SJCRH30 (cell line): Measurements from ENCODE around the gene CELF5. TPM values are rescaled to one million over a fixed set of nuclear protein-coding genes. Genes with fewer than 3 reads are reported as not detected.
"Not testable (repeated sequence)": the region's sequence is repeated elsewhere in the genome, so short reads cannot be mapped to it uniquely, and the experiment has no call there.

Source experiments
- DNase-seq, 2 experiments: peaks; one replicate each; pipeline ENCODE4 v3.0.0-alpha.2; 2015 to 2020
- H3K27ac ChIP-seq: fragments of 250-450 bp; sonication (Bioruptor Pico); 2 replicates; pipeline ENCODE4 v1.5.1; 2020; ENCODE audit warnings: mild to moderate bottlenecking, moderate library complexity
- H3K27me3 ChIP-seq: fragments of 250-450 bp; sonication (Bioruptor Pico); 2 replicates; pipeline ENCODE4 v1.5.1; 2020; ENCODE audit warnings: mild to moderate bottlenecking, moderate library complexity
- H3K36me3 ChIP-seq: fragments of 250-450 bp; sonication (Bioruptor Pico); 2 replicates; pipeline ENCODE4 v1.5.1; 2020; ENCODE audit warnings: mild to moderate bottlenecking, moderate library complexity
- H3K4me1 ChIP-seq: fragments of 250-450 bp; sonication (Bioruptor Pico); 2 replicates; pipeline ENCODE4 v1.5.1; 2020; ENCODE audit warnings: mild to moderate bottlenecking, moderate library complexity
- H3K4me3 ChIP-seq: fragments of 250-450 bp; sonication (Bioruptor Pico); 2 replicates; pipeline ENCODE4 v1.5.1; 2020; ENCODE audit warnings: mild to moderate bottlenecking, moderate library complexity
- H3K9me3 ChIP-seq: fragments of 250-450 bp; sonication (Bioruptor Pico); replicated peaks from 2 replicates; pipeline ENCODE4 v1.5.1; 2020; ENCODE audit warnings: mild to moderate bottlenecking, moderate library complexity
- total RNA-seq: library from RNA; depleted of rRNA; stranded (reverse); fragments of >200 nt; shearing (Covaris generic); gene quantifications from 2 replicates; pipeline ENCODE4 v1.2.3, GENCODE V29; 2014

CELF5 gene
- total RNA-seq, 1 experiment from 2014 or later = not detected

DNA sequence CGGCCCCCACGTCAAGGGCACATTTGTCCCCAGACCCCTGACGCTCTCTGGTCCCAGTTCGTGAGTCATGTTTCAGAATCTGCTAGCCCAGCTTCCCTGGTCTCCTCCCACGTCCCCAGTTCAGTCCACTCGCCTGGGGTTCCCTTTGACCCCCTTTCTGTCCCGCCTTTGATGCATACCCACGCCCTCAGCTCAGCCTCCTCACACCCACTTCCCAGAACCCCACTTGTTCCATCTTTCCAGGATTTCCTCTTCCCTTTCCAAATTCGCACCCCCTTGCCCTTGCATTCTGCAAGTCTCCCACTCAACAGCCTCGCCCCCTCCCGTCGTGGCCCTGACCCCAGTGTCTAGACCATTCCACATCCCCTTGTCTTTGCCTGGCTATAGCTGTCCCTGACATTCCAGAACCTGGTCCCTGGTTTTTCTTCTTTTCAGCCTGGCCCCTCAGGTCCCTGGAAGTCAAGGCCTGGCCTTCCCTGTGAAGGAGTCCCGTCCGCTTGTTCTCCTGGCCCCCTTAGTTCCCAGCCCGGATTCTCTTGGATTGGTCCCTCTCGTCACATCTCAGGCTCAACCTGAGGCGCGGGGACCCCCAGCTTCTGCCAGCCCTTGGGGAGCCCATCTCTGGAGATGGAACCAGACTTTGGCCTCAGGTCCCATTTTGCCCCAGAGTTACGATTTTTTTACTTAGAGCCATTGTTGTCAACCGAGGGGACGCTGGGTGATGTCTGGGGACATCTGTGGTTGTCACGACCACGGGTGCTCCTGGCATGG lies 37.4 kb upstream of the CELF5 start:
- Histone ChIP-seq H3K9me3 (no peaks in the 10 kb centered on the region), H3K27me3 (no peaks in the 10 kb centered on the region), H3K36me3 (no peaks in the 10 kb centered on the region; the same call in 1 of the 2 replicates), H3K4me3 (peak overlapping the region; percentile 98), H3K4me1 (no peaks in the 10 kb centered on the region; the same call in 1 of the 2 replicates), H3K27ac (no peak overlapping the region)
- DNase-seq = no peak

DNA sequence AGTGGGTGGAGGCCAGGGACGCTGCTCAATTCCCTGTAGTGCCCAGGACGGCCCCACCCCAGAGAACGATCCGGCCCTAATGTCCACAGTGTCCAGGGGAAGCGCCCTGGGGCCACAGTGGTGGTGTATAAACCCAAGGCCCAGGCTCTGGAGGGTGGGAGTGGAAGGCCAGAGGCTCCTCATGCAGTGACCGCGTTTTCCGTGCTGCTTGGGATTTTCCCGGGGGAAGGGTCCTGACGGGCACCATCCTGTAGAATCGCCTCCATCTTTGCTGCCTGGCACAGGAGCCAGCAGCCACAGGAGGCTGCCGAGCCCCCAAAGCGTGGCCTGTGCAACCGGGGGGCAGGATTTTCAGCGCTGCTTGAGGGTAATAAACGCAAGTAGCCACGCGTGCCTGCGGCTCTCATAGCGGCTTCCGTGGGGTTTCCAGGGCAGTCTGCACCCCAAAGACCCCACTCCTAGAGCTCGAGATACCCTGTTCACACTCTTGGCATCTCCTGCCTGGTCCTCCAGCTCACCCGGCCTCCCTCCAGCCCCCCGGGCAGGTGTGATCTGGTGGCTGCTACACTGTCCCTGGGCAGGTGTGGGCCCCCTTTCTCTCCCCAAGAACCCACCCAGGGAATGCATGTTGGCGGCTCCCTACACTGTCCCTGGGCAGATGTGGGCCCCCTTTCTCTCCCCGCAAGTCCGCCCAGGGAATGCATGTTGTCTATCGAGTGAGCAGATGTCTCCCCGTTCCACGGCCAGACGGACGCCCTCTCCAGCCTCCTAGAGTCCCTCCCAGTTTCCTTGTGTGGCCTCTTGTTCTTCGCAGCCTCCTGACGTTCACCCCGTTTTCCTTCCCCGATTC lies 36.6 kb upstream of the CELF5 start:
- no peak overlapping the region for H3K27ac ChIP-seq
- no peaks in the 10 kb centered on the region for H3K27me3 ChIP-seq
- DNase-seq = no peak
- H3K36me3 ChIP-seq = no peaks in the 10 kb centered on the region; the same call in 1 of the 2 replicates
- no peak overlapping the region for H3K4me3 ChIP-seq
- H3K9me3 ChIP-seq = no peaks in the 10 kb centered on the region
- H3K4me1 ChIP-seq = no peaks in the 10 kb centered on the region; the same call in 1 of the 2 replicates

DNA sequence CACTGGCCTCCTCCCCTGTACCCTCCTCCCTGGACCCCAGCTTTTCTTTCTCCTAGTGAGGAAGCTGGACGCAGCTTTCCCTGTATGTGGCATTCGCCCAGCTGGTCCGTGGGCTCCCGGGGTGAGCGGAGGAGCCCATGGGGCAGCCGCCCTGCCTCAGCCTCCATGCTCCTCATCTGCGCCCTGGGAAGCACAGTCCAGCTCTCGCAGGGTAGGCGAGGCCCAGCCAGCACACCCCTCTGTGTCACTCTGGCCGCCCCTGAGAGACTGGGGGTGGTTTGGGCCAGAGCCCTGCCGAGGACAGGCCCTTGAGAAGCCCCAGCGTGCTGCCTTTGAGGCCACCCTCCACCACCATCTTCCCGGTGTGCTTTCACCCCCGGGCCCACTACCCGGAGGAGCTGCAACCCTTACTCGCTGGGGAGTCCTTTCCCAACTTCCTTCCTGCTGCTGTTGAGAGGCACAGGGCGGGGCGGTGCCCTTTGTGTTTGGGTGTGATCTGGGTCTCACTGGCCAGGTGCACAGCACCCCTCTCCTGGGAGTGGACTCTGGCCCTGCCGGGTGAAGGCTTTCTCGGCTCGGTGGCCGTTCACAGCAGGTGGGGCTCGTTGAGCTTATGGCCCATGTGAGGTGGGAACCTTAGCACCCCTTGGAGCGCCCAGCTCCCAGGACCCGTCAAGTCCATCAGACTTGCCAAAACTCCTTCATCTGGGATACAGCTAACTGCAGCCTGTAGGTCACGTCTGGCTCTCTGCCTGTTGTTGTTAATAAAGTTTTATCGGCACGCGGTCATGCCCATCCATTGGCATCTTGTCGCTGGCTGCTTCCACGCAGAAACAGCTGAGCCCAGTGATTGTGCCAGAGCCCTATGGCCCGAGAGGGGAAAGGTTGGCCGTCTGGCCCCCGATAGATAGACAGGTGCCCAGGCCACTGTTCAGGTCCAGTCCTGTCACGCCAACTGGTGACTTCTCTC lies 35.5 kb upstream of the CELF5 start:
- no peak for DNase-seq

DNA sequence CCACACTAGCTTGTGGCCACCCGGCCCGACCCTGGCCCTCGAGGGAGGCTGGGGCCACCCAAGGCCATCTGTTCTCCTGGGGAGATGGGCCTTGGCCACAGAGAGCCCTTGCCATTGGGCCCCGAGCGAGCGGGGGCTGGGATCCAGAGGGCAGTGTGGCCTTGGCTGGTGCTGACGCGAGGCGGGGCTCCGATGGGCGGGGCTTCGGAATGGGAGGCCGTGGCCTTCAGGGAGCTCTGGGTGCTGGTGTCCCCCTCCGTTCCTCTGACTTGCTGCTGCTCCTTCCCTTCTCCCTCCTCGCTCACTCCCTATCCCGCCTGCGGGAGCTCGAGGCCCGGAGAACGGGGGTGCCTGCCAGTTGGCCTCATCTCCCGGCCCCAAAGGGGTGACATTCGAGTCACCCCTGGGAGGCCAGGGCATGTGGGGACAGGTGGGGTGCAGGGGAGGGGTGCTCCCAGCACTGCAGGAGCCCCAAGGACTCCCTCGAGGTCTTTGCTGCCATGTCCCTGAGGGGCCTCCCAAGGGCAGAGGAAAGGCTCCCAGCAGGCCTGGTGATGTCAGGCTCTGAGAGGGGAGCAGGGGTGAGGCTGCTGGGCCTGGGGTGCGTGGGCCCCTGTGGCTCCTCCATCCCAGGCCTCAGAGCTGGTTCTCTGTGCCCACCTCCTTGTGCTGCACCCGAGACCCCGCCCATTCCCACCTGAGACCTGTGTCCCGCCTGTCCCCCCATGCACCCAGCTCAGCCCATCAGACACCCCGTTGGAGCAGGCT lies 34.6 kb upstream of the CELF5 start:
- H3K27ac ChIP-seq = no peak overlapping the region
- no peaks in the 10 kb centered on the region for H3K9me3 ChIP-seq
- H3K36me3 ChIP-seq = peaks cover 3% of the 10 kb centered on the region; the same call in 1 of the 2 replicates
- no peak for DNase-seq
- no peaks in the 10 kb centered on the region for H3K27me3 ChIP-seq
- no peak overlapping the region for H3K4me3 ChIP-seq
- no peaks in the 10 kb centered on the region; the same call in 1 of the 2 replicates for H3K4me1 ChIP-seq

More for the DNA sequence above, 35.5 kb upstream of the CELF5 start:
- H3K27me3 ChIP-seq = no peaks in the 10 kb centered on the region
- H3K4me1 ChIP-seq = no peaks in the 10 kb centered on the region; the same call in 1 of the 2 replicates
- peaks cover 3% of the 10 kb centered on the region; the same call in 1 of the 2 replicates for H3K36me3 ChIP-seq
- no peak overlapping the region for H3K27ac ChIP-seq
- no peaks in the 10 kb centered on the region for H3K9me3 ChIP-seq
- no peak overlapping the region for H3K4me3 ChIP-seq

DNA sequence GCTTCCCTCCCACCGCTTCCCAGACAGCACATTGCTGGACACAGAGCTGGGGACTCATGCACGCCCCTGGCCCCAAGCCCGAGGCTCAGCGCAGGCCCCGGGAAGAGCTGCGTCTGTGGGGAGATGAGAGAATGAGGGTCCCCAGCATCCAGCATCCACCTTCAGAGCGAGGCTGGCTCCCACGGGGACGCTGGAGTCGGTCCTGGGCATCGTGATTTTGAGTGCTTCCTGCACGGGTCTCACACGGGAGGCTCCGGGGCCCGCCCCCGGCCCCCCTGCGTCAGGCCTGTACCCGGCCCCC lies 34.0 kb upstream of the CELF5 start:
- Histone ChIP-seq H3K36me3 (peaks cover 3% of the 10 kb centered on the region; the same call in 1 of the 2 replicates), H3K4me3 (no peak overlapping the region), H3K9me3 (no peaks in the 10 kb centered on the region), H3K27ac (no peak overlapping the region), H3K27me3 (no peaks in the 10 kb centered on the region), H3K4me1 (no peaks in the 10 kb centered on the region; the same call in 1 of the 2 replicates)
- no peak for DNase-seq

DNA sequence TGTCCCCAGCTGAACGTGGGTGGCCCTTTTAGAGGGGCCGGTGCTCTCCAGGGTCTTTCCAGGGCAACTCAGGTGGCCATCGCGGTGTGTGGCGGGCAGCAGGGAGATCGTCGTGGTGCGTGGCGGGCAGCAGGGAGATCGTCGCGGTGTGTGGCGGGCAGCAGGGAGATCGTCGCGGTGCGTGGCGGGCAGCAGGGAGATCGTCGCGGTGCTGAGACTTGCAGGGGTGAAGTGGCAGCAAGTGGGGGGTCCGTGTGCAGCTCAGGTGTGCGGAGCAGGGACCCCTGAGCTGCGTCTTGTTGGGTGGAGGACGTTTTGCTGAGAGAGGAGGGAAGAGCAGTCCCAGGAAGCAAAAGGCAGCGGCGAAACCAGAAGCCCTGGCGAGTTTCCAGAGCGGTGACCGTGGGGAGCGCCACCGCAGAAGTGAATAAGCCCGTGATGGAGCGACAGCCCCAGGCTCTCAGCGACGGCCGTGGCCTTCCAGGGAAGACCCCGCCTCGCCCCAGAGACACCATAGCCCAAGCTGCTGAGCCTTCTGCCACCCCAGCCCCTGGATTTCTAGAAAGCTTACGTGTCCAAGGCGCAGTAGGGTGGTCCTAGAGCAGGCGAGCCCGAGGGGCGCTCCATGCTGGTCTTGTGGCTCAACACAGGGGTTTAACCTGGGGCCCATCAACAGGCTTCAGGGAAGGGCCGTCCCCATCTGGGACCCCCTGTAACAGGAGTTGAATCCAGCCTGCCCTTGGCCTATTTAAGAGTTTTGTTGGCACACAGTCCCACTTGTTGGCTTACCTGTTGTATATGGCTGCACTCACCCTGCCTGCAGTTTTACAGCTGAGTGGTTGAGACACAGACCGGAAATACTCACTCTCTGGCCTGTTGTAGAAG lies 33.3 kb upstream of the CELF5 start:
- no peak for DNase-seq
- Histone ChIP-seq H3K9me3 (no peaks in the 10 kb centered on the region), H3K36me3 (peaks cover 3% of the 10 kb centered on the region; the same call in 1 of the 2 replicates), H3K27me3 (no peaks in the 10 kb centered on the region), H3K4me1 (no peaks in the 10 kb centered on the region; the same call in 1 of the 2 replicates), H3K4me3 (no peak overlapping the region), H3K27ac (no peak overlapping the region)

DNA sequence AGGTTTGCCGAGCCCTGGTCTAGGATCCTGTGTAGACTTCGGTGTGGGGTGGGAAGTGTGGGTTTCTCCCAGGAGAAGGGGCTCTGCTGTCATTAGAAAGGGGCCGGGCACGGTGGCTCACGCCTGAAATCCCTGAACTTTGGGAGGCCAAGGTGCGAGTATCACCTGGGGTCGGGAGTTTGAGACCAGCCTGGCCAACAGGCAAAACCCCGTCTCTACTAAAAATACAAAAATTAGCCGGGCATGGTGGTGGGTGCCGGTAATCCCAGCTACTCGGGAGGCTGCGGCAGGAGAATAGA lies 32.7 kb upstream of the CELF5 start:
- H3K4me1 ChIP-seq, H3K4me3 ChIP-seq, H3K27ac ChIP-seq, DNase-seq, H3K36me3 ChIP-seq, H3K9me3 ChIP-seq, H3K27me3 ChIP-seq: not testable (repeated sequence)

DNA sequence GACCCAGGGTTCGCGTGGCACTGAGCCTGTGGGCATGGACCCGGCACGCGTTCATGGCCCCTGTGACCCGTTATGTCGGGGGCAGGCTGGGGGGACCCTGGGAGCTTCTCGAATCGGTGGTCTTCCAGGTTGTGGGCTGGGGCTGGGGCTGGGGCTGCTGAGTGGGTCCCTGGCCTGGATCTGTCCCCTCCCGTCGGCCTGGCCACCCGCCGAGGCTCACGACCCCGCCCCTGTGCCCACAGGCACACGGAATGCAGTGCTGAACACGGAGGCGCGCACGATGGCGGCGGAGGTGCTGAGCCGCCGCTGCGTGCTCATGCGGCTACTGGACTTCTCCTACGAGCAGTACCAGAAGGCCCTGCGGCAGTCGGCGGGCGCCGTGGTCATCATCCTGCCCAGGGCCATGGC lies 32.2 kb upstream of the CELF5 start:
- H3K27ac ChIP-seq = no peak overlapping the region
- no peaks in the 10 kb centered on the region for H3K9me3 ChIP-seq
- H3K27me3 ChIP-seq = no peaks in the 10 kb centered on the region
- DNase-seq = no peak
- no peaks in the 10 kb centered on the region; the same call in 1 of the 2 replicates for H3K4me1 ChIP-seq
- peaks cover 3% of the 10 kb centered on the region; the same call in 1 of the 2 replicates for H3K36me3 ChIP-seq
- no peak overlapping the region for H3K4me3 ChIP-seq

DNA sequence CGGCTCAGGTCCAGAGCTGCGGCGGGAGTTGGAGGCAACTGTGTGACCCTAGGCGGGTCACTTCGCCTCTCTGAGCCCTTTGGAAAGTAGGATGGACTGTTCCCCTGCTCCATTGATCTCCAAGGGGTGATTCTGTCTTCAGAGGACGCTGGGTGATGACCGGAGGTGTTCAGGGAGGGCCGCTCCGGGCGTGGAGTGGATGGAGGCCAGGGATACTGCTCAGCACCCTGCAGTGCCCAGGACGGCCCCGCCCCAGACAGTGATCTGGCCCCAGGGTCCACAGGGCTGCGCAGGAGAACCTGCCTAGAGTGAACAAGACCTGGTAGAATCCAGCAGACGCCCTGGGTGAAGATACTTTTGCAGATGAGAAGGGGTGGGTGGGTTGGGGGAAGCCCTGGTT lies 31.8 kb upstream of the CELF5 start:
- no peak overlapping the region for H3K4me3 ChIP-seq
- DNase-seq = no peak
- H3K4me1 ChIP-seq = no peaks in the 10 kb centered on the region
- no peak overlapping the region for H3K27ac ChIP-seq
- H3K9me3 ChIP-seq = no peaks in the 10 kb centered on the region
- no peaks in the 10 kb centered on the region for H3K27me3 ChIP-seq
- H3K36me3 ChIP-seq = peaks cover 3% of the 10 kb centered on the region; the same call in 1 of the 2 replicates

DNA sequence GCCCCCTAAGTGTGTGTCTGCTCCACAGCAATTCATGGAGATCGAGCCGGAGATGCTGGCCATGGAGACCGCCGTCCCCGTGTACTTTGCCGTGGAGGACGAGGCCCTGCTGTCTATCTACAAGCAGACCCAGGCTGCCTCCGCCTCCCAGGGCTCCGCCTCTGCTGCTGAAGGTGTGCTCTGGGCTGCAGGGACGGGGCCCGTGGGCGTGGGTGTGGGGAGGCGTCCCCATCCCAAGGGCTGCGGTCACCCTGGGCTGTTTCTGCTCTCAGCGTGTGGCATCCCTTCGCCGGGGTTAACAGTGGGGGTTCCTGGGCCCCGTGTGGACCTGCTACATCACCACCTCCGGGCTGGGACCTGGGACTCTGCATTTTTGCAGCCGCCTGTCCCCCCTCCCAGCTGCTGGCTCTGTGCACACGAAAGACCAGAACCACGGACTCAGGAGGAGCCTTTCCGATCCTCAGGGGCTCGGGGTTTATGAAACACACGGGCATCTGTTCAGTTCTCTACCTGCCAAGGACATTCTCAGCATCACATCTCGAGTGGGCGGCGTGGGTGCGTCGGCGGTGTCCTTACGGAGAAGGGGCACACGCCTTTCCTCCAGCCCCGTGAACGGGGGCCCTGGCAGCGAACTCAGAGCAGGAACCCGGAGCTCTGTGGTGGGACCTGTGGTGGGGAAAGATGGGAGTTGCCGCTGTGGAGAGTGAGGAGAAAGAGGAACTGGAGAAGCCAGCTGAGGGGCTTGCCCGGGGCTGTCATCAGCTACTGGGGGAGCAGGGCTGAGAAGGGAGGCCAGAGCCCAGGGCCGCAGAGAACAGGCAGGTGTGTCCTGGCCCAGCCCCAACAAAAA lies 31.0 kb upstream of the CELF5 start:
- Histone ChIP-seq H3K36me3 (peaks cover 3% of the 10 kb centered on the region; the same call in 1 of the 2 replicates), H3K4me1 (no peaks in the 10 kb centered on the region), H3K9me3 (no peaks in the 10 kb centered on the region), H3K27me3 (no peaks in the 10 kb centered on the region), H3K27ac (no peak overlapping the region), H3K4me3 (no peak overlapping the region)
- no peak for DNase-seq

DNA sequence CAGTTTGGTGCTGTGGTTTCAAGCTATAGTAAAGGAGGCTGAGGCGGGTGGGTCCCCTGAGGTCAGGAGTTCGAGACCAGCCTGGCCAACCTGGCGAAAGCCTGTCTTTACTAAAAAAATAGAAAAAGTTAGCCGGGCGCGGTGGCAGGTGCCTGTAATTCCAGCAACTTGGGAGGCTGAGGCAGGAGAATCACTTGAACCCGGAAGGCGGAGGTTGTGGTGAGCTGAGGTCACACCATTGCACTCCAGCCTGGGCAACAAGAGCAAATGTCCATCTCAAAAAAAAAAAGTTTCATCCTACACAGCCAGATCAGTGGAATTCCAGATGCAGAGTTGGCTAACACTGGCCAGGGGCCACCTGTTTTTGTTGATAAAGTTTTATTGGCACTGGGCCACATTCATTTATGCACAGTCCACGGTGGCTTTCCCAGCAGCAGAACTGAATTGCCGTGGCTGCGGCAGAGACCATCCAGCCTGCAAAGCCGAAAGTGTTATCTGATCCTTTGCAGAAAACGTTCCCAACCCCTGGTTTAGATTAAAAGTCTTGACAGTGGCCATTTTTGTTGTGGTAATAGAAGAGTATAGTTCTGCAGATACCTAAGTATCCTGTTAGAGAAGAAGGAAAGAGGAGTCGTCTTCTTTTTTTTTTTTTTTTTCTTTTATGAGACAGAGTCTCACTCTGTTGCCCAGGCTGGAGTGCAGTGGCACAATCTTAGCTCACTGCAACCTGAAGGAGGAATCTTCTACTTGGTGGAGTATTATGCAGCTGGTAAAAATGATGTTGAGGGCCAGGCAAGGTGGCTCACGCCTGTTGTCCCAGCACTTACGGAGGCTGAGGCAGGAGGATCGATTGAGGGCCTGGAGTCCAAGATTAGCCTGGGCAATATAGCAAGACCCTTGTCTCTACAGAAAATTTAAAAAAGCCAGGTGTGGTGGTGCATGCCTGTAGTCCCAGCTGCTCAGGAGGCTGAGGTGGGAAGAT lies 30.1 kb upstream of the CELF5 start:
- no peak overlapping the region for H3K4me3 ChIP-seq
- peaks cover 3% of the 10 kb centered on the region; the same call in 1 of the 2 replicates for H3K36me3 ChIP-seq
- peak in 1 of 2 experiments; percentile 37 for DNase-seq
- H3K27me3 ChIP-seq = no peaks in the 10 kb centered on the region
- H3K27ac ChIP-seq = no peak overlapping the region
- no peaks in the 10 kb centered on the region for H3K4me1 ChIP-seq
- H3K9me3 ChIP-seq = no peaks in the 10 kb centered on the region
